CD4-positive, alpha-beta T cell treated with Interleukin-15 for 4 hours (primary cell): Measurements from ENCODE around the gene ABCA2.

Experiments
- DNase-seq: peaks from one replicate; pipeline ENCODE4 v3.0.0-alpha.2; 2020; ENCODE audit warnings: low spot score

ABCA2 gene, protein sequence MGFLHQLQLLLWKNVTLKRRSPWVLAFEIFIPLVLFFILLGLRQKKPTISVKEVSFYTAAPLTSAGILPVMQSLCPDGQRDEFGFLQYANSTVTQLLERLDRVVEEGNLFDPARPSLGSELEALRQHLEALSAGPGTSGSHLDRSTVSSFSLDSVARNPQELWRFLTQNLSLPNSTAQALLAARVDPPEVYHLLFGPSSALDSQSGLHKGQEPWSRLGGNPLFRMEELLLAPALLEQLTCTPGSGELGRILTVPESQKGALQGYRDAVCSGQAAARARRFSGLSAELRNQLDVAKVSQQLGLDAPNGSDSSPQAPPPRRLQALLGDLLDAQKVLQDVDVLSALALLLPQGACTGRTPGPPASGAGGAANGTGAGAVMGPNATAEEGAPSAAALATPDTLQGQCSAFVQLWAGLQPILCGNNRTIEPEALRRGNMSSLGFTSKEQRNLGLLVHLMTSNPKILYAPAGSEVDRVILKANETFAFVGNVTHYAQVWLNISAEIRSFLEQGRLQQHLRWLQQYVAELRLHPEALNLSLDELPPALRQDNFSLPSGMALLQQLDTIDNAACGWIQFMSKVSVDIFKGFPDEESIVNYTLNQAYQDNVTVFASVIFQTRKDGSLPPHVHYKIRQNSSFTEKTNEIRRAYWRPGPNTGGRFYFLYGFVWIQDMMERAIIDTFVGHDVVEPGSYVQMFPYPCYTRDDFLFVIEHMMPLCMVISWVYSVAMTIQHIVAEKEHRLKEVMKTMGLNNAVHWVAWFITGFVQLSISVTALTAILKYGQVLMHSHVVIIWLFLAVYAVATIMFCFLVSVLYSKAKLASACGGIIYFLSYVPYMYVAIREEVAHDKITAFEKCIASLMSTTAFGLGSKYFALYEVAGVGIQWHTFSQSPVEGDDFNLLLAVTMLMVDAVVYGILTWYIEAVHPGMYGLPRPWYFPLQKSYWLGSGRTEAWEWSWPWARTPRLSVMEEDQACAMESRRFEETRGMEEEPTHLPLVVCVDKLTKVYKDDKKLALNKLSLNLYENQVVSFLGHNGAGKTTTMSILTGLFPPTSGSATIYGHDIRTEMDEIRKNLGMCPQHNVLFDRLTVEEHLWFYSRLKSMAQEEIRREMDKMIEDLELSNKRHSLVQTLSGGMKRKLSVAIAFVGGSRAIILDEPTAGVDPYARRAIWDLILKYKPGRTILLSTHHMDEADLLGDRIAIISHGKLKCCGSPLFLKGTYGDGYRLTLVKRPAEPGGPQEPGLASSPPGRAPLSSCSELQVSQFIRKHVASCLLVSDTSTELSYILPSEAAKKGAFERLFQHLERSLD (N-terminal part only)

DNA sequence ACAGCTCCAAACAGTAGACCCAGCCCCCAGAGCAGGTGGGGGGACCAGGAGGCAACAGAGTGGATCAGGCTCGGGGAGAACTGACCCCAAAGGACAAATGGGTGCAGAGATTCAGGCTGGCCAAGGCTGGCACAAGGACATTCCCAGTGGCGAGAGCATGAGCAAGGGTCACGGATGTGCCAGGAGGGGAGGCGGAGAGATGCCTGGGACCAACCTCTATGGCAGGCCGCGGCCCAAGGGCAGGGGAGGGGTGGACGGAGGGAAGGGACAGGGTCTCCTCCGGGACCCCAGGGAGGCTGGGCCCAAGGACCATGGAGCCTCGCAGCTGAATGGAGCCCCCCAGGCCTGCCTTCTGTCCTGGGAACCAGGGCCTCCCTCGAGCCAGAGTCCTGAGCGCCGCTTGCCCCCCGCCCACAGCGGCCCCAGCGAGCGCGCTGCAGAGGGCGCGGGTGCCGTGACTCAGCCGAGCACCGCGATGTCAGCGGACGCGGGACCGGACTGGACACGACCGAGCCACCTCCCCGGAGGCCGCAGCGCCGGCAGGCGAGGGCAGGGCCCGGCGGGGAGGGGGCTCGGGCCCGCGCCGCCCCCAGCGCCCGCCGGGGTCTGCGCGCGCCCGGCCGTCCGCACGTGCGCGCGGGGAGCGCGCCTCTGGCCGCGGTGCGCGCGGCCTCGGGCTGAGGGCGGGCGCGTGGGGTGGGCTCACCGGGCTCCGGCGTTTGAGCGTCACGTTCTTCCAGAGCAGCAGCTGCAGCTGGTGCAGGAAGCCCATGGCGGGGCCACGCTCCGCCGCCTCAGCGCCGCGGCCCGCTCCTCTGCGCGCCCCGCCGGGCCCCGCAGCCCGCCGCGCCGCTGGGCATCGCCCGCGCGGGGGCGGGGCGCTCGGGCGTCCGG is at the start of gene ABCA2:
ABCA2 (minus strand) TSS at position 869 of the 894 bp plus-strand sequence; CDS start at position 772, 97 bp downstream.
- DNase-seq: no peak

DNA sequence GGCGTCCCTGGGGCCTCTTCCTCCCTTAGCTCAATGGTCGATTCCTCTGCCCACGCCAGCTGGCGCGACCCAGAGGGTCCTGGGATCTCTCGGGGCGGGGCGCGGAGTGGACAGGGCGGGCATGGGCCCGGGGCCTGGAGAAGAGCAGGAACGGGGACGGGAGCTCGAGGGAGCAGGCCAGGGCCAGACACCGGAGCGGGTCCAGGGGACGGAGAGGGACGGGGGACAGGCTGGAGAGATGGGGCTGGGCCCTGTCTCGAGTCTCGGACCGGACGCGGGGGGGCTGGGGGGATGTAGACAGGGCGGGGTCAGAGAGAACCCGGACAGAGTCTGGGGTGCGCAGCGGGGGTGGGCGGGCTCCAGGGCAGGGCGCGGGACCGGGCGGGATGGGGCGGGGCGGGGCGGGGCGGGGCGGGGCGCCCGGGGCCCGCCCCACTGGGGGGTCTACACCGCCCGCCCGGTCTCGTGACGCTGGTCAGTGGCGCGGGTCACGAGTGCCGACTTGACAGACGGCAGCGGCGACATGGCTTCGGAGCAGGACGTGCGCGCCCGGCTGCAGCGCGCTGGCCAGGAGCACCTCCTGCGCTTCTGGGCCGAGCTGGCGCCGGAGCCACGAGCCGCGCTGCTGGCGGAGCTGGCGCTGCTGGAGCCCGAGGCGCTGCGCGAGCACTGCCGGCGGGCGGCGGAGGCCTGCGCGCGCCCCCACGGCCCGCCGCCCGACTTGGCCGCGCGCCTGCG is 49.1 kb upstream of the ABCA2 start, which contains the start of gene UAP1L1:
UAP1L1 (plus strand) TSS at position 508 of the 738 bp plus-strand sequence; CDS start at position 524, 16 bp downstream.
- DNase-seq: peak; percentile 39

DNA sequence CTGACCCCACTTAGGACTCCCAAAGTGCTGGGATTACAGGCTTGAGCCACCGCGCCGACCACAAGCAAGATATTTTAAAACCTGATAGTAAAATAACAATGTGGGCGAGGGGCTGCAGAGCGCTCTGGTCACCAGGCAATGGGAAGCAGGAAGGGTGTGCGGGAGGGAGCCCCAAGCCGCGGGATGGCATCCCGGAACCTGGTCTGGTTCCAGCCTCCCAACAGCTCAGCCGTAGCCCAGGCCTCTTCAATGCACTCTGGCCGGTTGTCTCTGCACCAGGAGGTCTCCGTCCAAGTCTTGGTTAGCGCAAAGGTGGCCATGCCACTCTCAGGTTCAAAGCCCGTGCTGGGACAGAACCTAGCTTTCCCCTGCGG is 48.6 kb upstream of the ABCA2 start:
- DNase-seq: no peak

DNA sequence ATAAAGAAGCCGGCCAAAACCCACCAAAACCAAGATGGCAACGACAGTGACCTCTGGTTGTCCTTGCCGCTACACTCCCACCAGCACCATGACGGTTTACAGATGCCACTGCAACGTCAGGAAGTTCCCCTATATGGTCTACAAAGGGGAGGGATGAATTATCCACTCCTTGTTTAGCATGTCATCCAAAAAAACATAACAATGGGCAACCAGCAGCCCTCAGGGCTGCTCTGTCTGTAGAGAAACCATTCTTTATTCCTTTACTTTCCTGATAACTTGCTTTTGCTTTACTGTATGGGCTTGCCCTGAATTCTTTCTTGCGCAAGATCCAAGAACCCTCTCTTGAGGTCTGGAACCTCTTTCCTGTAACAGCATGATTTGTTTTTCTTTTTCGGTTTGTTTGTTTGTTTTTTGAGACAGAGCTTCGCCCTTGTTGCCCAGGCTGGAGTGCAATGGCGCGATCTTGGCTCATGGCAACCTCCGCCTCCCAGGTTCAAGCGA is 47.3 kb upstream of the ABCA2 start:
- DNase-seq: no peak

DNA sequence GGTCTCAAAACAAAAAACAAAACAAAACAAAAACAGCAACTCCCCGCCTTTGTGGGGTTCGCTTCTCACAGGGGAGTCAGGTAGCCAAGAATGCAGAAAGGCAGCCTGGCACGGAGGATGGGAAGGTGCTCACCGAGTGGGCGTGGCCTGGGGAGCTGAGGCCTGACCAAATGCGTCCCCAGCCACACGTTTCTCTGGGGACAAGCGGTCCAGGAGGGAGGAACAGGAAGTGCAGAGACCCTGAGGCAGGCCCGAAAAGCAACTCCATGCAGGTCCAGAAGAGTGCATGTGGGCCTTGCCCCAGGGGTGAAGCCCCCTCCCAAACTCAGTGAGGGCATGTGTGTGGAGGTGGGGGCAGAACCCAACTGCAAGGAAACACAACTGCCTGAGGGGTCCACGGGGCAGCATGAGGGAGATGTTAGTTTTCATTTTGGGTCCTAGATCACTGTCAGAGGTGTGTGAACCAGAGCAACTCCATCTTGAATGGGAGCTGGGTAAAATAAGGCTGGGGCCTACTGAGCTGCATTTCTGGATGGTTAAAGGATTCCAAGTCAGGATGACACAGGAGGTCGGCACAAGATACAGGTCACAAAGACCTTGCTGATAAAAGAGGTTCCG is 46.7 kb upstream of the ABCA2 start:
- no peak for DNase-seq

DNA sequence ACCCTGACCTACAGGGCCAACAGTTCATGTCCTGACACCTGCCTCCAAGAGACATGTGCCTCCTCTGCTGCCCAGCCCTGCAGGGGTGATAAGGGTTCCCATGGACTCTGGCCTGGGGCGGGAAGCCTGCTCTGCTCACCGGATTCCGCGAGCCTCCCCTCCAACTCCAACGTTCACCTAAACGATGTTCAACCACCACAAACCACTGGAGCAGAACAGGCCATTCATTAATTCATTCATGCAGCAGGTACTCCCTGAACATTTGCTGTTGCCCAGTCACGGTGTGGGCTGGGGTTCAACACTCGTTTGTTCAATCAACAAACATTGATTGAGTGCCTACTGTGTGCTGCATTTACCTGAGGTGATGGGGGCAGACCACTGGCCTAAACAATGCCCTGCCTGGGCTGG is 46.0 kb upstream of the ABCA2 start:
- no peak for DNase-seq

DNA sequence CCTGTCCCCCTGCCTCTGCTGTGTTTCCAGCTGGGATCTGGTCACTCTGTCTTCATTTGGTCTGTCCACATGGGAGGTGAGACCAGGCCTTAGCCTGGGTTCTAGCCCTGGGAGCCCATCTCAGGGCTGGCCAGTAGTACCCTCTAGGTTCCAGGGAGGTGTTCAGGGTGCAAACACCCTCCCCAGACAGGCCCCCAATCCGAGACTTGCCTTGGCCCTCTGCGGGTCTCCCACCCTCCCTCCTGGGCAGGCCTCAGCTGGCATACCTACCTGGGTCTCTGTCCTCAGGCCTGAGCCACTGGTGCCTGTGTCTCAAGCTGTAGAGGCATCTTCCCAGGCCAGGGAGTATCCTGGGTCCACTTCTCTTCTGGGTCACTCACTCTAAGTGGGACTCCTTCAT is 43.2 kb upstream of the ABCA2 start:
- DNase-seq: no peak

DNA sequence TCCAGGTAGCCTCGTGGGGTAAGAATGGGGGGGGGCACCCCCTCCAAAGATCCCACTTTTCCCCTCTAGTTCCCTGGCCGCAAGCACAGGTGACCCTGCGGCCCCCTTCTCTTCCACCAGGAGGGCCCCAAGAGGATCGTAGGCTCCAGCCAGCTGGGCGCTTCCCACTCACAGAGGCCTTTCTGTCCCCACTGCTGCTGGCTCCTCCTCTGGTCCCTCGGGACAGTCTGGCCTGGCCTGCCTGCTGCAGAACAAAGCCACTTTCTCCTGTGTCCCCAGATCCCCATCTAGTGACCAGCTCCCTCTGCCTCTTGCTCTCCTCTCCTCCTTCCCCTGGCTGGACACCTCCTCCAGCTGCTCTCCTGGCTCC is 42.9 kb upstream of the ABCA2 start:
- no peak for DNase-seq

DNA sequence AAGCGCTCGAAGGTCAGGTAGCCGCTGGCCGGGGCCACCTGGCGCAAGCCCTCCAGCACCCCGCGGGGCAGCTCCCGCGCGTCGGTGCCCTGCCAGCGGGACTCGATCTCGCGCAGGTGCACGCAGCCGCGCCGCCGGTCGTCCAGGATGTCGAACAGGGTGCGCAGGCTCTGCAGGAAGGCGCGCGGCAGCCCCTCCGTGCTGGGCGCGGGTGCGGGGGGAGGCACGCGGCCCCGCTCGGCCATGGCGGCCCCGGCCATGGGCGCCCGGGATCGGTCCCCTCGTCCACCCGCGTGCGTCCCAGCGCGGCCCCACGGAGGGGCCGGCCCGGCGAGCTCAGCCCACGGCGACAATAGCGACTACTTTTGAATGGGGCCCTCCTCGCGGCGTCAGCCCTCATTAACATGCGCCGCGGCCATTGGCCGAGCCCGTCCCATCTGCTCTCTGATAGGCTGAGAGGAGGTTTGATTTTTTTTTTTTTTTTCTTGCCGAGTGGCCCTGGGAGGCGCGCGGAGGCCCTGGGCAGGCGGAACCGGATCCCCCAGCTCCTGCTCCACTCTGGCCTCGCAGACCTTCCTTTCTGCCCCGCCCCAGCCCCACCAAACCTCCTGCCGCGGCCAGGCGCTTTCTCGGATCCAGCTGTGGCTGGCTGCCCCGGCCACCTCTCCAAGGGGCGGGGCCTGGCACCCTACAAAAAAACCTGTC is 42.3 kb upstream of the ABCA2 start, which contains the start of gene SAPCD2:
SAPCD2 (minus strand) TSS at position 357 of the 705 bp plus-strand sequence; CDS start at position 260, 97 bp downstream.
- peak; percentile 82 for DNase-seq

DNA sequence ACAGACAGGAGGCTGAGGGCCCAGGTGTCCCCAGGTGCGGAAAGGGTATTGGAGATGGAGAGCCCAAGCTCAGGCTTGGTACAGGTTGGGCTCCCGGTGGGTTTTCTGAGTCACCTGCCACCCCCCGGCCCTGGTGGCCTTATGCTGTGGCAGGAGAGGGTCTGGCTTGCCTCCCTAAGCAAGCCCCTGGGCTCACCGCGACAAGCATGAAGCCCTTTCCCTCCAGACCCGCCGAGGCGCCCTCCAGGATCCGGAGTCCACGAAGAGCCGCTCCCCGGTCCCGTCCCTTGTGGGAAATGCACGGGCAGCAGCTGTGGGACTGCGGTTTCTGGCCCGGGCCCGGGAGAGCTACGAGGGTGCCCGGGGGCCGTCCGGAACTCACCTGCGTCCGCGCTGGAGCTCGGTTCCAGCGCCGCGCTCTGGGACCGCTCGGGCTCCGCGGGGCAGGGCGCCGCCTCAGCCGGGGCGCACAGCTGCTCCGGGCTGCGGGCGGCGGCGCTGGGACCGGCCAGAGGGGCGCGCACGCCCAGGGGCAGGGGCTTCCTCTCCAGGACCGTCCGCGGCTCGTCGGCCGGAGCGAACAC is 41.6 kb upstream of the ABCA2 start:
- DNase-seq: no peak

DNA sequence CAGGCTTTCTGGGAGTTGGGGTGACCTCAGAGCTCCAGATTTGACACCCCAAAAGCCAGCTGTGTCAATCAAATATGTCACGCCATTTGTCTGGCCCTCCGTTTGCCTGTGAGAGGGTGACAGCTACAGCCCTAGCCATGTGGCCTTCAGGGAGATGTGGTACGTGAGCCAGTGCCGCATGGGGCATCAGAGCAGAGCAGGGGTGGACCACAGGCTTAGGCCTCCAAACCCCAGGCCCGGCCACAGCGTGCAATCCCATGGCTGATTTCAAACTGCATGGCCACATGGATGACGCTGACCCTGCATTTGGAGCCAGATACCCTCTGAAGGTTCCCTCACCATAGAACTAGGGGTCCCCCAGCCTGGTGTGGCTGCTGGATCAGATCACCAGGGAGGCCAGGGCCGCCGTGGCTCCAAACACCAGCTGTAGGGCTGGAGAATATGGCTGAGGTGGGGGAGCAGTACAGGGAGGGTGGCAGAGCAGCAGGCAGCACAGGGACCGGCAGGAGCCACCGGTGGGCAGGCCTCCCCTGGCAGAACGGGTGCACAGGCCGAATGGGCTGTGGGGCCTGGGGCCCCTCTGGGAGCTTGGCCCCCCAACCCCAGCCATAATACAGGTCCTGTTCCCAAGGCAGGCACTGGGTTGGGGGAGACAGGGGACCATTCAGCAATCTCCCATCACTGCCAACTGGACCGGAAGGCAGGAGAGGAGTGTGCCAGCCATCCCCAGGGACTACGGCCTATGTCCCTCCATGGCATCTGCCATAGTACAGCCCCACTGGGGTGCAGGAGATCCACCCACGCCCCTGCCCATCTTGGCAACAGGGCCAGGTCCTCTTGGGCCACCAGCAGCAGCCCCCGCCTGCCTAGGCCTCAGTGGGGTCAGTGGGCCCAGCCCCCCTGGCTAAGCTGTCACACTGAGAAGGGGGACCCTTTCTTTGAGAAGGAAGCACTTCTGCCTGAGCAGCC is 40.8 kb upstream of the ABCA2 start:
- DNase-seq: no peak

DNA sequence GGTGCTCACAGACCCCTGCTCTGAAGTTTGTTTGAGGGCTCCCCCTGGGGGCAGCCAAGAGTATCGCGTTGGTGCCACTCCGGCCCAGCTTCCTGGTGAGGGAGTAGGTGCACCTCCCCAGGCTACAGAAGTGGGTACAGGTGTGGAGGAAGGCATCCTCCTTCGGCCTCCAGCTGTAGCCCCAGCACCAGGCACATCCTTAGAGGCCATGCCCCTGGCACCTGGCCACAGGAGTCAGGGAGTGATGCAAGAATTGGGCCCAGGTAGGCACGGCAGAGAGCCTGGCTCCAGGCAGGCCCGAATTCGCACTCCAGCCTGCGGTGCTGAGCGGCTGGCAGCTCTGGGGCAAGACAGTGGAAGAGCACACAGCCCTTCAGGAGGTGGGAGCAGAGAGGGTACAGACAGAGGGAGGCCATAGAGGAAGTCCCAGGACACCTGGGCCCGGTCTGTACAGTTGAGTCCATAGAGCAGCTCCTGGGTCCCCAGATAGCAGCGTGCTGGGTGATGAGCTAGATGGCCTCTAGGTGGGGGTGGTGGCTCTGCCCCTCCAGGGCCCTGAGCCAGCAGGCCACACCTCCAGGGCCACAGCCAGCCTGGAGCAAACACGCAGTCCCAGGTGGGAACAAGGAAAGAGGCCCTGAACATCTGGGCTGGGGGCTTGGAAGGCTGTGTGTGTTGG is 40.0 kb upstream of the ABCA2 start:
- peak; percentile 90 for DNase-seq

DNA sequence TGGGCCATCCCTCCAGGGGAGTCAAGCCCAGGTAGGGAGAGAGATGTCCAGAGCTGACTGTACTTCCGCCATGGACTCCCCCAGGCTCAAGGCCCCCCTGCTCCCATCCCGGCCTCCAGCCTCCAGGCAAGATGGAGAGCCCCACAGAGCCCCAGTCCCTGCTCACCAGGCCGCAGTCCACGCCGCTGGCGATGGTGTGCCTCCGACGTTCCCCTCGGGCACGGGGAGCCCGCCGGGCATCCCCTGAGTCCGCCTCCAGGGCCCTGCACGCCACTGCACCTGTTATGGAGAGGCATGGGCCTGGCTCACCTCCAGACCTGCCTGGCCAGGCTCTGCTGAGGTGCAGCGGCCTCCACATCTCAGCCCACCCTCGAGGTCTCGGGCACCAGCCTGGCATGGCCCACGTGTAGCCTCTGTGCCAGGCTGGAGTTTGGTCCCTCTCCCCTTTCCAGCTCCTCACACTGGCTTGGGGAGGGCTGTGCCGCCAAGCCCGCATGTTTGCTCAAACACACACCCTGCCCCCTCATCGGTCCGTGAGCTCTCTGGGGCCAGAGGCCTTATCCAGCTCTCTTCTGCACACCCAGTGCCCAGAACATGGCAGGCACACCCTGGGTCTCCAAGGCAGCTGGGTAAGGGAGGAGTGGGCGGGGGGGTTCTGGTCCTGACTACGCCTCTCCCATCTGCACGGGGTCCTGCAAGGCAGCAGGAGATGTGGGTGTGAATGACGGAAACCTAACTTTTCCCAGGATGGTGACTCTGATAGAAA is 38.2 kb upstream of the ABCA2 start:
- DNase-seq: no peak

DNA sequence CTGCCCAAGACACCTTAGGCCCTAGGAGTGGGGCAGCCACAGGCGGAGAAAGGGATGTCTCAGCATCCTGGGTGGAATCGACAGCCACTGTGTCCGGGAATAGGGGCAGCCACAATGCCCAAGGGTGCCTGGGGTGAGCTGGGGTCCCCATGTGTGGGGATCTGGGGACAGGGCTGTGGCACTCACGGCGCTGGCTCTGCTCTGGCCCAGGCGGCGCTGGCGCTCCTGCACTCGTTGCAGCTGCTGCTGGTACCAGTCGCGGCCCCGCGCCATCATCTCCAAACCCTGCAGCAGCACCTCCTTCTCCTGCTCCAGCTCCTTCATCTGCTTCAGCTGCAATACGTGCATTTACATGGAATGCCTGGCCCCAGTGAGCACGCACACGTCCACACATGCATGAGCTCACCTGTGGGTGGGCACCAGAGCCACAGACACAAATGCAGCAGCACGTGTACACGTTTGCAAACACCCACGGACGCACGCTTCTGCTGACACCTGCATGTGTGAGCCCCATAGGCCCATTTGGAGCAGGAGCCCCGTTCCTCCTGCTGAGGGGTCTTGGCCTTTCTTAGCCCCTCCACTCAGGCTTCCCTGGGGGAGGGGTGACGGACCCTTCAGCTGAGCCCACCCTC is 37.4 kb upstream of the ABCA2 start:
- no peak for DNase-seq

DNA sequence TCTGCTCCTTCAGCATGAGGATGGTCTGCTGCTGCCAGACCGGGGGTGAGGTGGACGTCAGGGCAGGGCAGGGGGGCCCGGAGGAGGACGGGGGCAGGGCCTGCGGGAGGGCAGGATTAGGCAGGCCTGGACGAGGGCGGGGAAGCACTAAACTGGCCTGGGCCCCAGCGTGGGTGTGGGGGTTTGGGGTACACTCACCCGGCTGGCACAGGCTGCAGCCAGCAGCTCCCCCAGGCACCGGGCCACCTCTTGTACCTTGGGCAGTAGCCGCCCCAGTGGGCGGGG is 36.8 kb upstream of the ABCA2 start:
- DNase-seq: no peak
